ENCODE data around the gene NTMT1.

- TF ChIP-seq, protein P1, sequence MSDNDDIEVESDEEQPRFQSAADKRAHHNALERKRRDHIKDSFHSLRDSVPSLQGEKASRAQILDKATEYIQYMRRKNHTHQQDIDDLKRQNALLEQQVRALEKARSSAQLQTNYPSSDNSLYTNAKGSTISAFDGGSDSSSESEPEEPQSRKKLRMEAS (IDR thresholded peaks at IDR 0.05; ENCODE audit: low read depth, low read length), result no peak
- TF ChIP-seq POLR2A (IDR thresholded peaks at IDR 0.05; ENCODE audit: extremely low read depth, insufficient read length) (no peak), MYC (IDR thresholded peaks at IDR 0.05; ENCODE audit: low read depth, low read length) (no peak)
- TF ChIP-seq, protein P2, sequence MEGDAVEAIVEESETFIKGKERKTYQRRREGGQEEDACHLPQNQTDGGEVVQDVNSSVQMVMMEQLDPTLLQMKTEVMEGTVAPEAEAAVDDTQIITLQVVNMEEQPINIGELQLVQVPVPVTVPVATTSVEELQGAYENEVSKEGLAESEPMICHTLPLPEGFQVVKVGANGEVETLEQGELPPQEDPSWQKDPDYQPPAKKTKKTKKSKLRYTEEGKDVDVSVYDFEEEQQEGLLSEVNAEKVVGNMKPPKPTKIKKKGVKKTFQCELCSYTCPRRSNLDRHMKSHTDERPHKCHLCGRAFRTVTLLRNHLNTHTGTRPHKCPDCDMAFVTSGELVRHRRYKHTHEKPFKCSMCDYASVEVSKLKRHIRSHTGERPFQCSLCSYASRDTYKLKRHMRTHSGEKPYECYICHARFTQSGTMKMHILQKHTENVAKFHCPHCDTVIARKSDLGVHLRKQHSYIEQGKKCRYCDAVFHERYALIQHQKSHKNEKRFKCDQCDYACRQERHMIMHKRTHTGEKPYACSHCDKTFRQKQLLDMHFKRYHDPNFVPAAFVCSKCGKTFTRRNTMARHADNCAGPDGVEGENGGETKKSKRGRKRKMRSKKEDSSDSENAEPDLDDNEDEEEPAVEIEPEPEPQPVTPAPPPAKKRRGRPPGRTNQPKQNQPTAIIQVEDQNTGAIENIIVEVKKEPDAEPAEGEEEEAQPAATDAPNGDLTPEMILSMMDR (IDR thresholded peaks at IDR 0.05; ENCODE audit: low read depth, low read length), result no peak
These were observed 14.3 kb downstream of the NTMT1 start for GRCh38 chr9:129640086-129640870.
